NCI-H1417 (cell line): ENCODE data around the gene C1QL4.
A peak's percentile ranks its signal among the peaks of the same experiment; 100 is the strongest.

Experiments used
- DNase-seq, 3 experiments: peaks; one replicate each; lab custom pipeline; 2025; lab: John Stamatoyannopoulos, UW

The C1QL4 gene

GRCh38 chr12:49347311-49348193 is 10.6 kb upstream of the C1QL4 start:
- peak; percentile 75 to 95 (median 85) for DNase-seq

- peak; percentile 75 to 85 (median 76) for DNase-seq
Measured at GRCh38 chr12:49346659-49347310, 9.8 kb upstream of the C1QL4 start, which contains the start of gene DNAJC22. TSS of gene DNAJC22 (plus strand) at chr12:49346888. CDS start at chr12:49348873, 1,985 bp downstream.

- DNase-seq = peak; percentile 53 to 58 (median 56)
Measured at GRCh38 chr12:49345825-49346658, 9.1 kb upstream of the C1QL4 start.

GRCh38 chr12:49345051-49345824 is 8.2 kb upstream of the C1QL4 start:
- DNase-seq = peak; percentile 68 to 74 (median 74)

- peak in 1 of 3 experiments; percentile 44 for DNase-seq
Measured at GRCh38 chr12:49344486-49345050, 7.6 kb upstream of the C1QL4 start.

GRCh38 chr12:49342914-49343731 is 6.1 kb upstream of the C1QL4 start:
- DNase-seq = peak; percentile 54 to 63 (median 55)

GRCh38 chr12:49342066-49342913 is 5.3 kb upstream of the C1QL4 start:
- DNase-seq = peak; percentile 70 to 99 (median 87)

- DNase-seq = no peak
Measured at GRCh38 chr12:49341777-49342065, 4.7 kb upstream of the C1QL4 start.

GRCh38 chr12:49340971-49341776 is 4.2 kb upstream of the C1QL4 start:
- DNase-seq = no peak

- DNase-seq = no peak
Measured at GRCh38 chr12:49340095-49340870, 3.3 kb upstream of the C1QL4 start.

- DNase-seq = no peak
Measured at GRCh38 chr12:49339464-49339861, 2.5 kb upstream of the C1QL4 start.

- DNase-seq = no peak
Measured at GRCh38 chr12:49338830-49339463, 2.0 kb upstream of the C1QL4 start.

GRCh38 chr12:49335955-49336644 is 888 bp downstream of the C1QL4 start:
- DNase-seq = no peak

- DNase-seq = no peak
Measured at GRCh38 chr12:49335118-49335954, 1.7 kb downstream of the C1QL4 start.

- no peak for DNase-seq
Measured at GRCh38 chr12:49334681-49335080, 2.3 kb downstream of the C1QL4 start.

- DNase-seq = no peak
Measured at GRCh38 chr12:49334226-49334625, 2.8 kb downstream of the C1QL4 start.
